COLO829 (cell line): ENCODE data around the gene ACOT7.
A peak's percentile ranks its signal among the peaks of the same experiment; 100 is the strongest.
"Not testable (repeated sequence)": the region's sequence is repeated elsewhere in the genome, so short reads cannot be mapped to it uniquely, and the experiment has no call there.

Experiments
- DNase-seq: peaks from one replicate; pipeline ENCODE4 v3.0.0; 2012; ENCODE audit warnings: low spot score

Gene ACOT7

GRCh38 chr1:6396998-6397397, 3.4 kb upstream of the ACOT7 start:
- DNase-seq: no peak

GRCh38 chr1:6395781-6396244, 2.2 kb upstream of the ACOT7 start:
- not testable (repeated sequence) for DNase-seq

- not testable (repeated sequence) for DNase-seq
These were observed 1.6 kb upstream of the ACOT7 start for GRCh38 chr1:6395130-6395529.

- no peak for DNase-seq
These were observed 663 bp downstream of the ACOT7 start for GRCh38 chr1:6392809-6393399.

GRCh38 chr1:6391951-6392808, 1.4 kb downstream of the ACOT7 start:
- no peak for DNase-seq

GRCh38 chr1:6389971-6390370, 3.6 kb downstream of the ACOT7 start:
- DNase-seq: no peak

- peak; percentile 48 for DNase-seq
These were observed 7.1 kb downstream of the ACOT7 start for GRCh38 chr1:6386371-6386949.

GRCh38 chr1:6385488-6386191, 7.9 kb downstream of the ACOT7 start:
- peak; percentile 95 for DNase-seq

GRCh38 chr1:6384962-6385361, 8.6 kb downstream of the ACOT7 start:
- DNase-seq: peak; percentile 30

- DNase-seq: no peak
These were observed 9.4 kb downstream of the ACOT7 start for GRCh38 chr1:6384135-6384534.

- DNase-seq: no peak
These were observed 13.5 kb downstream of the ACOT7 start for GRCh38 chr1:6380037-6380436.

- no peak for DNase-seq
These were observed 15.3 kb downstream of the ACOT7 start for GRCh38 chr1:6378096-6378746.

GRCh38 chr1:6373961-6374720, 19.4 kb downstream of the ACOT7 start:
- DNase-seq: no peak

GRCh38 chr1:6372236-6372635, 21.3 kb downstream of the ACOT7 start:
- not testable (repeated sequence) for DNase-seq

- DNase-seq: no peak
These were observed 23.6 kb downstream of the ACOT7 start for GRCh38 chr1:6370006-6370405.

- DNase-seq: no peak
These were observed 26.1 kb downstream of the ACOT7 start for GRCh38 chr1:6367381-6368012.

GRCh38 chr1:6365047-6365446, 28.5 kb downstream of the ACOT7 start:
- no peak for DNase-seq

GRCh38 chr1:6363085-6363884, 30.3 kb downstream of the ACOT7 start:
- DNase-seq: not testable (repeated sequence)

GRCh38 chr1:6361124-6361775, 32.3 kb downstream of the ACOT7 start:
- DNase-seq: no peak
